Measurements from ENCODE around the gene MT1B.

- TF ChIP-seq GATA2 (IDR thresholded peaks at IDR 0.05; ENCODE audit: low read depth, low read length) = no peak
- TF ChIP-seq GATA3 (IDR thresholded peaks at IDR 0.05; ENCODE audit: low read depth, low read length) = no peak
Observed at GRCh38 chr16:56679078-56679730, 27.5 kb downstream of the MT1B start.

All from SH-SY5Y (cell line).